Activated CD8-positive, alpha-beta memory T cell treated with anti-CD3 and anti-CD28 coated beads, Interleukin-2, amount 50 U/mL, for 24 hours (primary cell): ENCODE results near the gene SPINK14.

Experiments used
- DNase-seq: peaks from one replicate; pipeline ENCODE4 v3.0.0-alpha.2; 2020; ENCODE audit errors: extremely low read depth

Gene SPINK14

GRCh38 chr5:148168246-148168645 lies at the start of gene SPINK14:
SPINK14 (plus strand) TSS chr5:148168546; CDS start chr5:148169733, 1,187 bp downstream.
- no peak for DNase-seq

- no peak for DNase-seq
Observed at GRCh38 chr5:148120317-148120716, 48.0 kb upstream of the SPINK14 start.

- DNase-seq: no peak
Observed at GRCh38 chr5:148125641-148126040, 42.7 kb upstream of the SPINK14 start.

GRCh38 chr5:148135091-148136048 lies 33.0 kb upstream of the SPINK14 start:
- no peak for DNase-seq

- DNase-seq: no peak
Observed at GRCh38 chr5:148140846-148141245, 27.5 kb upstream of the SPINK14 start.

GRCh38 chr5:148141645-148142044 lies 26.7 kb upstream of the SPINK14 start:
- no peak for DNase-seq

- DNase-seq: no peak
Observed at GRCh38 chr5:148145916-148146315, 22.4 kb upstream of the SPINK14 start.

GRCh38 chr5:148146487-148146886 lies 21.9 kb upstream of the SPINK14 start:
- no peak for DNase-seq

- no peak for DNase-seq
Observed at GRCh38 chr5:148147415-148147814, 20.9 kb upstream of the SPINK14 start.

GRCh38 chr5:148151872-148152271 lies 16.5 kb upstream of the SPINK14 start:
- no peak for DNase-seq

GRCh38 chr5:148152781-148153180 lies 15.6 kb upstream of the SPINK14 start:
- no peak for DNase-seq

GRCh38 chr5:148156609-148157008 lies 11.7 kb upstream of the SPINK14 start:
- DNase-seq: no peak

- no peak for DNase-seq
Observed at GRCh38 chr5:148162038-148162437, 6.3 kb upstream of the SPINK14 start.

- no peak for DNase-seq
Observed at GRCh38 chr5:148163345-148163744, 5.0 kb upstream of the SPINK14 start.

GRCh38 chr5:148166550-148167283 lies 1.6 kb upstream of the SPINK14 start:
- DNase-seq: no peak

- DNase-seq: no peak
Observed at GRCh38 chr5:148172377-148172776, 4.0 kb downstream of the SPINK14 start.

GRCh38 chr5:148176480-148176879 lies 8.1 kb downstream of the SPINK14 start:
- DNase-seq: no peak

- no peak for DNase-seq
Observed at GRCh38 chr5:148177207-148177606, 8.9 kb downstream of the SPINK14 start.

GRCh38 chr5:148179234-148179824 lies 11.0 kb downstream of the SPINK14 start:
- DNase-seq: no peak

- no peak for DNase-seq
Observed at GRCh38 chr5:148186248-148187003, 18.1 kb downstream of the SPINK14 start.

GRCh38 chr5:148191010-148191409 lies 22.7 kb downstream of the SPINK14 start:
- no peak for DNase-seq

- DNase-seq: no peak
Observed at GRCh38 chr5:148193202-148193601, 24.9 kb downstream of the SPINK14 start.
